Body of pancreas (tissue), 4 donors: ENCODE results near the gene MAP3K7. TPM values are rescaled to one million over a fixed set of nuclear protein-coding genes. Genes with fewer than 3 reads are reported as not detected.

Experiments used
- ATAC-seq: fragments of 150-250 bp; one replicate; pipeline ENCODE4 v1.9.1; 2016
- DNase-seq, 4 donors: peaks; one replicate each; pipeline ENCODE4 v3.0.0-alpha.2; 2019
- H3K27ac ChIP-seq, 4 donors: fragments of 200-600 bp; sonication (generic); 1 replicate in 3 of 4; 2 replicates in 1 of 4; pipeline versions ENCODE4 v1.5.1 to v1.6.1; 2016 to 2019; ENCODE audit warnings: mild to moderate bottlenecking in 1 of 4, mixed read lengths in 1 of 4, moderate library complexity in 1 of 4
- H3K27me3 ChIP-seq, 2 donors: fragments of 200-600 bp; sonication (generic); one replicate each; pipeline ENCODE4 v1.6.0; 2016; ENCODE audit warnings: mild to moderate bottlenecking in 1 of 2
- H3K36me3 ChIP-seq, 2 donors: fragments of 200-600 bp; sonication (generic); replicated peaks in 1 of 2; 2 replicates each; pipeline ENCODE4 v1.5.1; 2016; ENCODE audit warnings: low read depth in 2 of 2; ENCODE audit not compliant: insufficient read depth in 1 of 2
- H3K4me1 ChIP-seq: fragments of 200-600 bp; sonication (generic); one replicate; pipeline ENCODE4 v1.6.0; 2016
- H3K4me3 ChIP-seq, 2 donors: fragments of 200-600 bp; sonication (generic); 1 replicate in 1 of 2; 2 replicates in 1 of 2; pipeline ENCODE4 v1.5.1; 2016 to 2019
- H3K9me3 ChIP-seq, 3 donors: fragments of 200-600 bp; sonication (generic); 1 replicate in 2 of 3; 2 replicates in 1 of 3; pipeline ENCODE4 v1.5.1; 2016
- CTCF ChIP-seq, 7 experiments: fragments of 450-650 bp in 4 of 7; fragments of 200-600 bp in 3 of 7; sonication (generic) in 3 of 7; IDR thresholded peaks; one replicate each; pipeline ENCODE4 v1.5.1; 2016 to 2019; ENCODE audit warnings: antibody characterized with exemption in 7 of 7
- POLR2A ChIP-seq, 3 donors: fragments of 450-650 bp; IDR thresholded peaks; one replicate each; pipeline ENCODE4 v1.6.1; 2016; ENCODE audit warnings: antibody characterized with exemption in 3 of 3, mild to moderate bottlenecking in 2 of 3
- WGBS, 2 donors: methylation state at CpG; one replicate each; pipeline ENCODE4 v1.1.5; 2017; 5-methylcytosine and 5-hydroxymethylcytosine counted together
- intact Hi-C: fragments of 100-400 bp; cut with DNase I; formaldehyde crosslinking; loops from one replicate; pipeline ENCODE4 v1.15.1; 2023
- total RNA-seq, 2 donors: library from RNA; depleted of rRNA; stranded (reverse); fragments of >200 nt; gene quantifications; one replicate each; pipeline ENCODE4 v1.1.0, GENCODE V29; 2016

The MAP3K7 gene
- total RNA-seq, 2 donors from 2014 or later: 7.3 to 16.1 TPM

GRCh38 chr6:90544741-90545140, 42.1 kb downstream of the MAP3K7 start:
- Histone ChIP-seq H3K27me3 (no peaks in the 10 kb centered on the region), H3K27ac (no peak overlapping the region), H3K36me3 (peaks cover 7 to 26% of the 10 kb centered on the region in 2 donors), H3K9me3 (no peaks in the 10 kb centered on the region), H3K4me1 (no peaks in the 10 kb centered on the region), H3K4me3 (no peak overlapping the region)
- WGBS, 2 donors: 92 to 94% methylated on average over 4 of the region's 4 CpGs
- intact Hi-C loops: no loop called here
- DNase-seq (no peak), ATAC-seq (no peak)
- no peak for TF ChIP-seq POLR2A (IDR thresholded peaks at IDR 0.05)
- TF ChIP-seq CTCF (IDR thresholded peaks at IDR 0.05): no peak

GRCh38 chr6:90544081-90544480, 42.8 kb downstream of the MAP3K7 start:
- Histone ChIP-seq H3K27me3 (no peaks in the 10 kb centered on the region), H3K4me3 (no peak overlapping the region), H3K36me3 (peaks cover 7 to 26% of the 10 kb centered on the region in 2 donors), H3K27ac (no peak overlapping the region), H3K9me3 (no peaks in the 10 kb centered on the region), H3K4me1 (no peaks in the 10 kb centered on the region)
- ATAC-seq (no peak), DNase-seq (no peak)
- intact Hi-C loops: no loop called here
- TF ChIP-seq POLR2A (IDR thresholded peaks at IDR 0.05): no peak
- TF ChIP-seq CTCF (IDR thresholded peaks at IDR 0.05): no peak

GRCh38 chr6:90541221-90541620, 45.7 kb downstream of the MAP3K7 start:
- no peaks in the 10 kb centered on the region for H3K4me1 ChIP-seq
- no peak overlapping the region for H3K27ac ChIP-seq
- TF ChIP-seq POLR2A (IDR thresholded peaks at IDR 0.05) (no peak), CTCF (IDR thresholded peaks at IDR 0.05) (no peak)
- DNase-seq: no peak
- WGBS, 2 donors: 89 to 93% methylated on average over 3 of the region's 3 CpGs
- no peak for ATAC-seq
- no peak overlapping the region for H3K4me3 ChIP-seq
- no peaks in the 10 kb centered on the region for H3K27me3 ChIP-seq
- intact Hi-C loops: no loop called here
- peaks cover 0 to 17% of the 10 kb centered on the region in 2 donors for H3K36me3 ChIP-seq
- no peaks in the 10 kb centered on the region for H3K9me3 ChIP-seq

- 50 to 57% methylated on average over 4 of the region's 4 CpGs for WGBS, 2 donors
- Histone ChIP-seq H3K36me3 (peaks cover 0 to 3% of the 10 kb centered on the region in 2 donors), H3K9me3 (no peaks in the 10 kb centered on the region), H3K4me3 (no peak overlapping the region), H3K27ac (no peak overlapping the region), H3K27me3 (no peaks in the 10 kb centered on the region), H3K4me1 (no peaks in the 10 kb centered on the region)
- ATAC-seq (no peak), DNase-seq (peak in 1 of 4 donors; percentile 8)
- intact Hi-C loops: no loop called here
- no peak for TF ChIP-seq CTCF (IDR thresholded peaks at IDR 0.05)
Observed at GRCh38 chr6:90538278-90539046, 48.4 kb downstream of the MAP3K7 start.

GRCh38 chr6:90537723-90538258, 49.1 kb downstream of the MAP3K7 start:
- Histone ChIP-seq H3K9me3 (no peaks in the 10 kb centered on the region), H3K27ac (no peak overlapping the region), H3K36me3 (peaks cover 0 to 4% of the 10 kb centered on the region in 2 donors), H3K4me1 (no peaks in the 10 kb centered on the region), H3K4me3 (no peak overlapping the region), H3K27me3 (no peaks in the 10 kb centered on the region)
- TF ChIP-seq POLR2A (IDR thresholded peaks at IDR 0.05): no peak
- TF ChIP-seq CTCF (IDR thresholded peaks at IDR 0.05): no peak
- DNase-seq (no peak), ATAC-seq (no peak)
- intact Hi-C loops: no loop called here
- 73 to 95% methylated on average over 3 of the region's 3 CpGs for WGBS, 2 donors
